B cell (primary cell): ENCODE measurements around the gene SYT3. TPM values are rescaled to one million over a fixed set of nuclear protein-coding genes. Genes with fewer than 3 reads are reported as not detected.

Source experiments
- ATAC-seq: fragments of 200-7000 bp; cut with Tn5 transposase; one replicate; pipeline ENCODE4 v1.10.0; 2021; ENCODE audit warnings: low read depth, mild to moderate bottlenecking, moderate number of reproducible peaks, moderate library complexity
- CTCF ChIA-PET: fragments of 350-600 bp; sonication (Branson Sonifier 250); formaldehyde crosslinking; loops from one replicate; lab custom pipeline; 2021; ENCODE audit warnings: antibody characterized with exemption, inconsistent platforms; lab: Charles Lee
- POLR2A ChIA-PET: fragments of 350-600 bp; sonication (Branson Sonifier 250); formaldehyde crosslinking; loops from one replicate; lab custom pipeline; 2021; ENCODE audit warnings: antibody characterized with exemption; lab: Charles Lee
- DNase-seq: peaks from one replicate; pipeline ENCODE4 v3.0.0; 2013
- H2AFZ ChIP-seq: 2 replicates; pipeline ENCODE4 v1.6.1; 2012; ENCODE audit warnings: mild to moderate bottlenecking, low read depth, low read length; ENCODE audit not compliant: insufficient read depth, poor library complexity, severe bottlenecking
- H3K27ac ChIP-seq, 2 donors: 1 replicate in 1 of 2; 2 replicates in 1 of 2; pipeline ENCODE4 v1.5.1; 2012 to 2013; ENCODE audit warnings: low read length in 2 of 2, mild to moderate bottlenecking in 2 of 2, moderate library complexity in 1 of 2
- H3K27me3 ChIP-seq, 4 experiments: fragments of 200-600 bp in 1 of 4; sonication (generic) in 1 of 4; replicated peaks in 1 of 4; 1 replicate in 2 of 4; 2 replicates in 2 of 4; pipeline versions ENCODE4 v1.6.1 to v1.7.0; 2013 to 2016; ENCODE audit warnings: low read length in 3 of 4, mild to moderate bottlenecking in 2 of 4, mixed read lengths in 1 of 4, moderate library complexity in 1 of 4; ENCODE audit not compliant: insufficient read depth in 4 of 4, control insufficient read depth in 3 of 4; ENCODE audit errors: control extremely low read depth in 1 of 4
- H3K36me3 ChIP-seq, 2 experiments: replicated peaks in 1 of 2; 1 replicate in 1 of 2; 2 replicates in 1 of 2; pipeline versions ENCODE4 v1.6.1 to v1.7.1; 2013; ENCODE audit warnings: low read length in 1 of 2; ENCODE audit not compliant: insufficient read depth in 2 of 2, control insufficient read depth in 1 of 2; ENCODE audit errors: control extremely low read depth in 1 of 2, extremely low read depth in 1 of 2
- H3K4me1 ChIP-seq, 2 donors: fragments of 200-600 bp in 1 of 2; sonication (generic) in 1 of 2; 1 replicate in 1 of 2; 2 replicates in 1 of 2; pipeline versions ENCODE4 v1.5.1 to v1.6.1; 2013 to 2017; ENCODE audit warnings: low read length in 2 of 2; ENCODE audit not compliant: control insufficient read depth in 2 of 2, insufficient read depth in 2 of 2
- H3K4me2 ChIP-seq: replicated peaks from 2 replicates; pipeline ENCODE3; 2012; ENCODE audit warnings: mild to moderate bottlenecking, low read depth, low read length; ENCODE audit not compliant: poor library complexity, severe bottlenecking
- H3K4me3 ChIP-seq, 5 experiments: fragments of 200-600 bp in 1 of 5; sonication (generic) in 1 of 5; 1 replicate in 3 of 5; 2 replicates in 2 of 5; pipeline versions ENCODE4 v1.5.1 to v1.7.0; 2011 to 2016; ENCODE audit warnings: low read length in 4 of 5, mild to moderate bottlenecking in 4 of 5, low read depth in 2 of 5, control low read depth in 1 of 5, moderate library complexity in 1 of 5; ENCODE audit not compliant: insufficient read depth in 1 of 5; ENCODE audit errors: control extremely low read depth in 1 of 5, extremely low read depth in 1 of 5
- H3K79me2 ChIP-seq: fragments of 200-600 bp; sonication (generic); one replicate; pipeline ENCODE4 v1.6.0; 2016; ENCODE audit warnings: low read length; ENCODE audit not compliant: control insufficient read depth, insufficient read depth
- H3K9ac ChIP-seq: fragments of 200-600 bp; sonication (generic); 2 replicates; pipeline ENCODE4 v1.6.1; 2017; ENCODE audit warnings: mild to moderate bottlenecking, low read length, moderate library complexity
- H3K9me3 ChIP-seq, 3 donors: one replicate each; pipeline versions ENCODE4 v1.6.1 to v1.7.1; 2013; ENCODE audit warnings: low read length in 2 of 3; ENCODE audit not compliant: control insufficient read depth in 2 of 3, insufficient read depth in 1 of 3; ENCODE audit errors: control extremely low read depth in 1 of 3
- H4K20me1 ChIP-seq: 2 replicates; pipeline ENCODE4 v1.6.0; 2012; ENCODE audit warnings: mild to moderate bottlenecking, low read length; ENCODE audit not compliant: insufficient read depth, control insufficient read depth, poor library complexity, severe bottlenecking
- H3K27ac Mint-ChIP-seq: one replicate; pipeline ENCODE4 v1.8.0; 2021; ENCODE audit warnings: mixed read lengths
- H3K27me3 Mint-ChIP-seq: one replicate; pipeline ENCODE4 v1.8.0; 2021; ENCODE audit warnings: mixed read lengths
- H3K4me1 Mint-ChIP-seq: one replicate; pipeline ENCODE4 v1.8.0; 2021; ENCODE audit warnings: mixed read lengths
- H3K4me3 Mint-ChIP-seq: one replicate; pipeline ENCODE4 v1.8.0; 2021; ENCODE audit warnings: mixed read lengths
- H3K9me3 Mint-ChIP-seq: one replicate; pipeline ENCODE4 v1.8.0; 2022; ENCODE audit warnings: mixed read lengths; ENCODE audit not compliant: insufficient read depth
- EZH2 ChIP-seq: IDR thresholded peaks from 2 replicates; pipeline ENCODE4 v1.6.1; 2012; ENCODE audit warnings: borderline replicate concordance, low read depth, mild to moderate bottlenecking, moderate library complexity, low read length; ENCODE audit not compliant: insufficient read depth, poor library complexity, severe bottlenecking
- whole genome bisulfite sequencing: methylation state at CpG from one replicate; pipeline ENCODE4 v1.1.5; 2013; ENCODE audit warnings: missing lambda C conversion rate; ENCODE audit not compliant: insufficient coverage; 5-methylcytosine and 5-hydroxymethylcytosine counted together
- intact Hi-C: fragments of 100-400 bp; cut with micrococcal nuclease; formaldehyde crosslinking; loops from one replicate; pipeline ENCODE4 v1.10.0; 2022
- polyA plus RNA-seq: library from polyadenylated mRNA; depleted of rRNA; stranded (reverse); fragments of >200 nt; gene quantifications from 2 replicates; pipeline ENCODE4 v1.2.3, GENCODE V29; 2012
- total RNA-seq, 2 donors: library from RNA; stranded (reverse); fragments of 120-200 nt in 1 of 2; gene quantifications; 1 replicate in 1 of 2; 2 replicates in 1 of 2; pipeline versions ENCODE4 v1.2.3 to v1.2.4, GENCODE V29; 2013 to 2022
- TF ChIP-seq, protein P1 (sequence below): fragments of 200-600 bp; IDR thresholded peaks from one replicate; pipeline ENCODE4 v1.8.0; 2022; ENCODE audit warnings: antibody characterized with exemption, mild to moderate bottlenecking

Gene SYT3
- total and polyA plus RNA-seq, 2 donors (not counting 1 experiment from before 2014, with no cell fraction given): 0.09 to 0.17 TPM

DNA sequence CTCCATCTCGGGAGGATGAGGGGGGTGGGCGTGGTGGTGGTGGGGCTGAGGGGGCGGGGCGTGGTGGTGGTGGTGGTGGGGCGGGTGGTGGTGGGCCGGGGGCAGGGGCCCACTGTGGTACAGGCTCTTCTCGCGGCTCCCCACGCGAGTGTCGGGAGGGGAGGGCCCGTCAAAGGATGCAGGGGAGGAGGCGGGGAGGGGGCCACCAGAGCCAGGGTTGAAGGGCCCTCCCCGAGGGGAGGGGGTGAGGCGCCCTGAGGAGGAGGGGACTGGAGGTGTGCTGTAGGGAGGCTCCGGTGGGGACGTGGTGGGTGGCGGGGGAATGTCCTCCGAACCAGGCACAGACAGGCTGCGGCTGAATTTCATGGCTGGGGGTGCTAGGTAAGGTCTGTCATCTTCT is 29.2 kb upstream of the SYT3 start:
- CTCF ChIA-PET: interaction anchor here (0.7 to 2.7 kb wide), 4 partner anchors 113 to 300 kb away, joined by 3 to 22 read pairs (median 4); no protein-coding TSS in a partner anchor

GRCh38 chr19:50668416-50668815 is 28.7 kb upstream of the SYT3 start:
- Histone ChIP-seq H3K4me3 (no peak overlapping the region), H2AFZ (no peak overlapping the region), H3K27ac (no peak overlapping the region), H3K9ac (no peak overlapping the region), H3K36me3 (no peaks in the 10 kb centered on the region), H3K4me1 (peaks cover 8 to 18% of the 10 kb centered on the region in 2 donors), H3K9me3 (peaks cover 0 to 22% (median 0%) of the 10 kb centered on the region in 3 donors), H3K27me3 (peaks cover 0 to 44% (median 18%) of the 10 kb centered on the region in 4 experiments), H3K79me2 (no peaks in the 10 kb centered on the region), H3K4me2 (peak overlapping the region; percentile 59), H4K20me1 (no peaks in the 10 kb centered on the region)
- ChIA-PET CTCF (no interaction called here), POLR2A (no interaction called here)
- H3K9me3 Mint-ChIP-seq: no peaks in the 10 kb centered on the region
- ATAC-seq (no peak), DNase-seq (no peak)
- H3K27ac Mint-ChIP-seq: no peak overlapping the region
- H3K4me1 Mint-ChIP-seq: peaks cover 2% of the 10 kb centered on the region
- 10% methylated on average over 49 of the region's 49 CpGs for WGBS
- H3K27me3 Mint-ChIP-seq: peaks cover 39% of the 10 kb centered on the region
- H3K4me3 Mint-ChIP-seq: no peak overlapping the region
- intact Hi-C loops: loop anchor here (2.0 kb wide), 2 partner anchors 114 to 254 kb away; no protein-coding TSS in a partner anchor
- no peak for TF ChIP-seq EZH2
- TF ChIP-seq, protein P1, sequence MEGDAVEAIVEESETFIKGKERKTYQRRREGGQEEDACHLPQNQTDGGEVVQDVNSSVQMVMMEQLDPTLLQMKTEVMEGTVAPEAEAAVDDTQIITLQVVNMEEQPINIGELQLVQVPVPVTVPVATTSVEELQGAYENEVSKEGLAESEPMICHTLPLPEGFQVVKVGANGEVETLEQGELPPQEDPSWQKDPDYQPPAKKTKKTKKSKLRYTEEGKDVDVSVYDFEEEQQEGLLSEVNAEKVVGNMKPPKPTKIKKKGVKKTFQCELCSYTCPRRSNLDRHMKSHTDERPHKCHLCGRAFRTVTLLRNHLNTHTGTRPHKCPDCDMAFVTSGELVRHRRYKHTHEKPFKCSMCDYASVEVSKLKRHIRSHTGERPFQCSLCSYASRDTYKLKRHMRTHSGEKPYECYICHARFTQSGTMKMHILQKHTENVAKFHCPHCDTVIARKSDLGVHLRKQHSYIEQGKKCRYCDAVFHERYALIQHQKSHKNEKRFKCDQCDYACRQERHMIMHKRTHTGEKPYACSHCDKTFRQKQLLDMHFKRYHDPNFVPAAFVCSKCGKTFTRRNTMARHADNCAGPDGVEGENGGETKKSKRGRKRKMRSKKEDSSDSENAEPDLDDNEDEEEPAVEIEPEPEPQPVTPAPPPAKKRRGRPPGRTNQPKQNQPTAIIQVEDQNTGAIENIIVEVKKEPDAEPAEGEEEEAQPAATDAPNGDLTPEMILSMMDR: no peak

More for the DNA sequence above, 29.2 kb upstream of the SYT3 start:
- Mint-ChIP-seq H3K27ac (no peak overlapping the region), H3K4me1 (peaks cover 2% of the 10 kb centered on the region), H3K27me3 (peaks cover 39% of the 10 kb centered on the region), H3K9me3 (no peaks in the 10 kb centered on the region), H3K4me3 (no peak overlapping the region)
- Histone ChIP-seq H3K27me3 (peaks cover 0 to 45% (median 18%) of the 10 kb centered on the region in 4 experiments), H3K36me3 (no peaks in the 10 kb centered on the region), H3K79me2 (no peaks in the 10 kb centered on the region), H3K9me3 (peaks cover 0 to 22% (median 0%) of the 10 kb centered on the region in 3 donors), H4K20me1 (no peaks in the 10 kb centered on the region), H3K4me3 (no peak overlapping the region), H3K9ac (no peak overlapping the region), H3K27ac (no peak overlapping the region), H3K4me1 (peaks cover 8 to 18% of the 10 kb centered on the region in 2 donors), H3K4me2 (no peak overlapping the region), H2AFZ (no peak overlapping the region)
- intact Hi-C loops: loop anchor here (2.0 kb wide), 2 partner anchors 114 to 254 kb away; no protein-coding TSS in a partner anchor
- no peak for DNase-seq
- TF ChIP-seq, protein P1: no peak
- no peak for TF ChIP-seq EZH2
- no peak for ATAC-seq
- WGBS: 63% methylated on average over 11 of the region's 20 CpGs
- POLR2A ChIA-PET: no interaction called here
